Upper lobe of left lung (tissue), 6 donors: ENCODE measurements around the gene EIF4E1B. TPM values are rescaled to one million over a fixed set of nuclear protein-coding genes. Genes with fewer than 3 reads are reported as not detected.

ENCODE experiments used
- ATAC-seq, 2 donors: fragments of 200-7000 bp; cut with Tn5 transposase; one replicate each; pipeline ENCODE4 v1.9.1; 2022; ENCODE audit warnings: mild to moderate bottlenecking in 2 of 2, moderate library complexity in 2 of 2; ENCODE audit not compliant: low FRiP score in 2 of 2
- DNase-seq, 2 donors: peaks; one replicate each; pipeline ENCODE4 v3.0.0-alpha.2; 2019 to 2020
- H3K27ac ChIP-seq, 4 donors: fragments of 200-600 bp; sonication (generic); one replicate each; pipeline ENCODE4 v1.5.1; 2016 to 2019
- H3K27me3 ChIP-seq, 4 donors: fragments of 200-600 bp; sonication (generic); one replicate each; pipeline ENCODE4 v1.5.1; 2017 to 2019
- H3K36me3 ChIP-seq, 4 donors: fragments of 200-600 bp; sonication (generic); one replicate each; pipeline ENCODE4 v1.5.1; 2016 to 2019
- H3K4me1 ChIP-seq, 4 donors: fragments of 200-600 bp; sonication (generic); one replicate each; pipeline ENCODE4 v1.5.1; 2018 to 2019
- H3K4me3 ChIP-seq, 4 donors: fragments of 200-600 bp; sonication (generic); one replicate each; pipeline ENCODE4 v1.5.1; 2017 to 2019; ENCODE audit warnings: mild to moderate bottlenecking in 2 of 4, moderate library complexity in 1 of 4
- H3K9me3 ChIP-seq, 4 donors: fragments of 200-600 bp; sonication (generic); one replicate each; pipeline ENCODE4 v1.5.1; 2018 to 2019
- EP300 ChIP-seq, 4 donors: sonication (generic); formaldehyde crosslinking; IDR thresholded peaks; one replicate each; pipeline ENCODE4 v1.5.1; 2017; ENCODE audit warnings: antibody characterized with exemption in 4 of 4, control low read depth in 2 of 4
- POLR2A ChIP-seq, 4 donors: fragments of 450-650 bp; IDR thresholded peaks; one replicate each; pipeline ENCODE4 v1.5.1; 2016 to 2017; ENCODE audit warnings: antibody characterized with exemption in 4 of 4, mild to moderate bottlenecking in 2 of 4
- POLR2AphosphoS5 ChIP-seq, 2 donors: sonication (generic); formaldehyde crosslinking; IDR thresholded peaks; one replicate each; pipeline ENCODE4 v1.5.1; 2017; ENCODE audit warnings: antibody characterized with exemption in 2 of 2
- WGBS, 2 donors: methylation state at CpG; one replicate each; pipeline ENCODE4 v1.1.5; 2017 to 2018; 5-methylcytosine and 5-hydroxymethylcytosine counted together
- total RNA-seq, 6 donors: library from RNA; depleted of rRNA in 4 of 6; stranded (reverse); fragments of >200 nt in 4 of 6; gene quantifications; one replicate each; pipeline versions ENCODE4 v1.1.0 to v1.2.1, GENCODE V29; 2016 to 2021
- TF ChIP-seq, protein P1 (sequence below), 6 experiments: fragments of 450-650 bp in 4 of 6; fragments of 200-600 bp in 2 of 6; sonication (generic) in 2 of 6; IDR thresholded peaks; one replicate each; pipeline ENCODE4 v1.5.1; 2016 to 2019; ENCODE audit warnings: antibody characterized with exemption in 6 of 6
- donor health status: DM: no; HTN: no; CAD: no; lungs with moderate emphysema.
- donor health status: DM: no; HTN: yes; CAD: no; lungs with severe emphysema.

The EIF4E1B gene
- total RNA-seq, 6 donors from 2014 or later: not detected

DNA sequence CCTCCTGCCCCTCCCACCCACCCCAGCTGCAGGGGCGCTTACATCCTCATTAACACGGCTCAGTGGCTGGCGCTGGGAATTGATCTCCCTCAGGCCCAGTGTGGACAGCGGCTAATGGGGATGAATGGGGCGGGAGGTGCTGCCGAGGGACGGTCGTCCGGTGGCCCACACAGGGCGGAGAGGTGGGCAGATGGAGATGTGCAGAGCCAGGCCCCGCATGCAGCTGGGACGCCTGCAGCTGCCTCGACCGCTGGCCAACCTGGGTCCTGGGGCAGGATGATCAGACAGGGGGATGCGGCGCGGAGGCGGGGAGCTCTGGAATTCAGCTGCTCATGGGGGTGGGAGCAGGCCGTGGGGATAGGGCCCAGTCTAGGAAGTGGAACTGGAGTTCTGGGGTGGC is 34.4 kb downstream of the EIF4E1B start:
- no peaks in the 10 kb centered on the region for H3K36me3 ChIP-seq
- WGBS, 2 donors: 42 to 49% methylated on average over 7 to 9 of the region's 19 CpGs
- H3K27me3 ChIP-seq: peaks cover 0 to 4% (median 0%) of the 10 kb centered on the region in 4 donors

DNA sequence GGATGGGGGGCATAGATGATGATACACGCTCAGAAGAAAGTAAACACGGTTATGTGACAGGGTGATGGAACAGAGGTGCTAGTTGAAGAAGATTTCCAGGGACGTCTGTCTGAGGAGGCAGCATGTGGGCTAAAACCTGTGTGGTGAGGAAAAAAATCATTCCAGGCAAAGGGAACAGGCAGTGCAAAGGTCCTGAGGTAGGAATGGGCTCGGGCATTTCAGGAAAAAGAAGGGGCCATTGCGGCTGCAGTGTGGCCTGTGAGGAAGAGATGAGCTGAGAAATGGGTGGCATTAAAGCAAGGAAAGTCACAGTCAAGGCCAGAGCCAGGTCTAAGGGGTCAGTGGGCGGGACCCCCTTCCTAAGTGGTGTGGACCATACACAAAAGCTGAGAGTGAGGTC is 35.0 kb downstream of the EIF4E1B start:
- Histone ChIP-seq H3K4me1 (peaks cover 3 to 7% (median 4%) of the 10 kb centered on the region in 4 donors), H3K4me3 (no peak overlapping the region), H3K27me3 (peaks cover 0 to 4% (median 0%) of the 10 kb centered on the region in 4 donors), H3K9me3 (no peaks in the 10 kb centered on the region), H3K27ac (no peak overlapping the region), H3K36me3 (no peaks in the 10 kb centered on the region)
- WGBS, 2 donors: 81 to 85% methylated on average over 6 of the region's 6 CpGs
- DNase-seq (no peak), ATAC-seq (no peak)
- TF ChIP-seq EP300 (IDR thresholded peaks at IDR 0.05) (no peak), POLR2AphosphoS5 (IDR thresholded peaks at IDR 0.05) (no peak), POLR2A (IDR thresholded peaks at IDR 0.05) (no peak)
- TF ChIP-seq, protein P1, sequence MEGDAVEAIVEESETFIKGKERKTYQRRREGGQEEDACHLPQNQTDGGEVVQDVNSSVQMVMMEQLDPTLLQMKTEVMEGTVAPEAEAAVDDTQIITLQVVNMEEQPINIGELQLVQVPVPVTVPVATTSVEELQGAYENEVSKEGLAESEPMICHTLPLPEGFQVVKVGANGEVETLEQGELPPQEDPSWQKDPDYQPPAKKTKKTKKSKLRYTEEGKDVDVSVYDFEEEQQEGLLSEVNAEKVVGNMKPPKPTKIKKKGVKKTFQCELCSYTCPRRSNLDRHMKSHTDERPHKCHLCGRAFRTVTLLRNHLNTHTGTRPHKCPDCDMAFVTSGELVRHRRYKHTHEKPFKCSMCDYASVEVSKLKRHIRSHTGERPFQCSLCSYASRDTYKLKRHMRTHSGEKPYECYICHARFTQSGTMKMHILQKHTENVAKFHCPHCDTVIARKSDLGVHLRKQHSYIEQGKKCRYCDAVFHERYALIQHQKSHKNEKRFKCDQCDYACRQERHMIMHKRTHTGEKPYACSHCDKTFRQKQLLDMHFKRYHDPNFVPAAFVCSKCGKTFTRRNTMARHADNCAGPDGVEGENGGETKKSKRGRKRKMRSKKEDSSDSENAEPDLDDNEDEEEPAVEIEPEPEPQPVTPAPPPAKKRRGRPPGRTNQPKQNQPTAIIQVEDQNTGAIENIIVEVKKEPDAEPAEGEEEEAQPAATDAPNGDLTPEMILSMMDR (IDR thresholded peaks at IDR 0.05): no peak

More for the DNA sequence above, 34.4 kb downstream of the EIF4E1B start:
- TF ChIP-seq, protein P1 (IDR thresholded peaks at IDR 0.05): no peak
- TF ChIP-seq EP300 (IDR thresholded peaks at IDR 0.05) (no peak), POLR2AphosphoS5 (IDR thresholded peaks at IDR 0.05) (no peak), POLR2A (IDR thresholded peaks at IDR 0.05) (no peak)
- DNase-seq: no peak
- Histone ChIP-seq H3K27ac (no peak overlapping the region), H3K4me1 (peaks cover 3 to 7% (median 4%) of the 10 kb centered on the region in 4 donors), H3K9me3 (no peaks in the 10 kb centered on the region), H3K4me3 (no peak overlapping the region)
- ATAC-seq: no peak

DNA sequence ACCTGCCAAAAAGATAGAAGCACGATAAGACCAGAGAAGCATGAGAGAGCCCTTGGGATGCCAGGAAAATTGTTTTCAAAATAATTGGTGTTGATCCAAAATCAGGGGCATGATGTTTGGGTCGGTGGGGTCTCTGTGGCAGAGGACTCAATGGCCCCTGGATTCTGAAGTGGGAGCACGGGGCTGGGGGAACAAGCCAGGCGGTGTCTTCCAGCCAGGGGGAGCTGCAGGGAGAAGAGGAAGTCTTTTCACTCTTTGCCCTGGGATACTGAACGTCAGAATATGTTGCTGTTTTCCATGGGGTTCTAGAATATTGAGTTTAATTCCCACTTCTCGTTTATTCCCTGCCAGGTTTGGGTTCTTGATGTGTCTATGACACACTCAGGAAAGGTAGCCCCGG is 37.2 kb downstream of the EIF4E1B start:
- no peak for TF ChIP-seq POLR2A (IDR thresholded peaks at IDR 0.05)
- TF ChIP-seq, protein P1 (IDR thresholded peaks at IDR 0.05): no peak
- TF ChIP-seq EP300 (IDR thresholded peaks at IDR 0.05): no peak
- TF ChIP-seq POLR2AphosphoS5 (IDR thresholded peaks at IDR 0.05): no peak
- 62 to 73% methylated on average over 5 to 7 of the region's 7 CpGs for WGBS, 2 donors
- H3K4me1 ChIP-seq: no peaks in the 10 kb centered on the region
- no peaks in the 10 kb centered on the region for H3K9me3 ChIP-seq
- H3K4me3 ChIP-seq: no peak overlapping the region
- no peaks in the 10 kb centered on the region for H3K36me3 ChIP-seq
- no peak overlapping the region for H3K27ac ChIP-seq
- ATAC-seq: no peak
- no peak for DNase-seq
- H3K27me3 ChIP-seq: peaks cover 0 to 4% (median 0%) of the 10 kb centered on the region in 4 donors

DNA sequence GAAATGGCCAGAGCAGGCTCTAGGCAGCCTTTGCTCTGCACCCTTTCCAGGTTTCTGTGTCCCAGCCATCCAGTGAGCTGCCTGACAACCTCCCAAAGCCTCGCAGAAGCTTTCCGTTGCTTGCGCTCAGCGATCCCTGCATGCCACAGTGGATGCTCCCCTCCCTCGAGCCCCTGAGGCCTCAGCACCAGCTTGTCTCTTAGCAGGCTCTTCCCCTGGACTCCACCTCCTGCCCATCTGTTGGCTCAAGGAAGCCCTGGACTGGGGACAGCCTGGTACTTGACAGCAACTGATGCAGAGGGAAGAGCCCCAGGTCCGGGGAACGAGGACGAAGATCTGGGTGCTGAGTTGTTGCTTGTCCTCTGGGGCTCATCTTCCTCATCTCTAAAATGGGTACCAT is 40.0 kb downstream of the EIF4E1B start:
- no peaks in the 10 kb centered on the region for H3K9me3 ChIP-seq
- no peaks in the 10 kb centered on the region for H3K27me3 ChIP-seq
- no peak overlapping the region for H3K27ac ChIP-seq
- no peak overlapping the region for H3K4me3 ChIP-seq
- TF ChIP-seq POLR2AphosphoS5 (IDR thresholded peaks at IDR 0.05): no peak
- no peak for TF ChIP-seq EP300 (IDR thresholded peaks at IDR 0.05)
- TF ChIP-seq, protein P1 (IDR thresholded peaks at IDR 0.05): no peak
- no peak for TF ChIP-seq POLR2A (IDR thresholded peaks at IDR 0.05)
- H3K4me1 ChIP-seq: no peaks in the 10 kb centered on the region
- 76 to 79% methylated on average over 8 of the region's 8 CpGs for WGBS, 2 donors
- DNase-seq (no peak), ATAC-seq (no peak)
- no peaks in the 10 kb centered on the region for H3K36me3 ChIP-seq

DNA sequence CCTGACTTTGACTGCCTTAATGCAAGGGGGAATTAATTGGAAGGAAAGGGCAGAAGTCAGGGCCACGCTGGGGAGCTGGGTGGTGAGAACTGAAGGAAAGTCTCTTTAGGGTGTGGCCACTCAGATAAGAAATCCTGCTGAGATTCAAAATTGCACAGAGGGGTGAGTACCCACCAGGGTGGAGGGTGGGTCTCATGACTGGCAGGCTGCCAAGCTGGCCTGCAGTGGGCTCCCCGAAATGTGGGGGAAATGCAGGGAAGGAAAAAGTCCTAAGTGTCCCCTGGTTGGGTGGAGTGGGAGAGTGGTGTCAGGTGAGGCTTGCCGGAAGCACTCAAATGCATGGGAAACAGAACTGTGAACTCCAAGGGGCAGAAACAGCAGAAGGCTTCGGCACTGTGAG is 40.9 kb downstream of the EIF4E1B start:
- ATAC-seq: no peak
- Histone ChIP-seq H3K9me3 (no peaks in the 10 kb centered on the region), H3K36me3 (no peaks in the 10 kb centered on the region), H3K27ac (no peak overlapping the region), H3K27me3 (no peaks in the 10 kb centered on the region), H3K4me1 (no peaks in the 10 kb centered on the region), H3K4me3 (no peak overlapping the region)
- no peak for TF ChIP-seq POLR2AphosphoS5 (IDR thresholded peaks at IDR 0.05)
- no peak for TF ChIP-seq EP300 (IDR thresholded peaks at IDR 0.05)
- TF ChIP-seq, protein P1 (IDR thresholded peaks at IDR 0.05): no peak
- TF ChIP-seq POLR2A (IDR thresholded peaks at IDR 0.05): no peak
- DNase-seq: no peak
- 51 to 57% methylated on average over 4 of the region's 4 CpGs for WGBS, 2 donors
